Natural killer cell (primary cell): ENCODE results near the gene TCF15. TPM values are rescaled to one million over a fixed set of nuclear protein-coding genes. Genes with fewer than 3 reads are reported as not detected.

ENCODE experiments used
- ATAC-seq, 3 donors: fragments of 150-1000 bp in 2 of 3; fragments of 200-7000 bp in 1 of 3; cut with Tn5 transposase; 1 replicate in 1 of 3; 2 replicates in 2 of 3; pipeline ENCODE4 v1.10.0; 2021; ENCODE audit warnings: mild to moderate bottlenecking in 2 of 3, moderate library complexity in 2 of 3
- DNase-seq, 2 donors: peaks; one replicate each; pipeline versions ENCODE4 v3.0.0 to v3.0.0-alpha.2; 2013 to 2021; ENCODE audit warnings: mixed read lengths in 1 of 2
- H3K27ac ChIP-seq: one replicate; pipeline ENCODE4 v1.5.1; 2013; ENCODE audit warnings: mild to moderate bottlenecking, low read length
- H3K27me3 ChIP-seq: one replicate; pipeline ENCODE4 v1.6.1; 2013; ENCODE audit warnings: low read length; ENCODE audit not compliant: control insufficient read depth, insufficient read depth
- H3K36me3 ChIP-seq: one replicate; pipeline ENCODE4 v1.6.1; 2013; ENCODE audit warnings: low read length; ENCODE audit not compliant: control insufficient read depth, insufficient read depth
- H3K4me1 ChIP-seq: one replicate; pipeline ENCODE4 v1.6.1; 2013; ENCODE audit warnings: low read length; ENCODE audit not compliant: control insufficient read depth, insufficient read depth
- H3K4me3 ChIP-seq: one replicate; pipeline ENCODE4 v1.5.1; 2013; ENCODE audit warnings: low read length
- H3K9me3 ChIP-seq: one replicate; pipeline ENCODE4 v1.6.1; 2013; ENCODE audit warnings: low read length; ENCODE audit not compliant: control insufficient read depth, insufficient read depth
- H3K27ac Mint-ChIP-seq, 2 donors: one replicate each; pipeline ENCODE4 v1.8.0; 2022; ENCODE audit warnings: mild to moderate bottlenecking in 2 of 2, mixed read lengths in 2 of 2, moderate library complexity in 1 of 2
- H3K27me3 Mint-ChIP-seq, 2 donors: one replicate each; pipeline ENCODE4 v1.8.0; 2022; ENCODE audit warnings: low read depth in 2 of 2, mixed read lengths in 2 of 2
- H3K36me3 Mint-ChIP-seq: one replicate; pipeline ENCODE4 v1.8.0; 2022; ENCODE audit warnings: mixed read lengths
- H3K4me1 Mint-ChIP-seq, 2 donors: one replicate each; pipeline ENCODE4 v1.8.0; 2022; ENCODE audit warnings: mixed read lengths in 2 of 2
- H3K4me3 Mint-ChIP-seq: one replicate; pipeline ENCODE4 v1.8.0; 2022; ENCODE audit warnings: mild to moderate bottlenecking, moderate library complexity, mixed read lengths
- H3K9me3 Mint-ChIP-seq, 2 donors: one replicate each; pipeline ENCODE4 v1.8.0; 2022; ENCODE audit warnings: mixed read lengths in 2 of 2
- CTCF ChIP-seq: fragments of 200-600 bp; IDR thresholded peaks from one replicate; pipeline ENCODE4 v1.8.0; 2022; ENCODE audit warnings: antibody characterized with exemption
- WGBS: methylation state at CpG from one replicate; pipeline ENCODE4 v1.1.7; 2013; ENCODE audit warnings: missing lambda C conversion rate; ENCODE audit not compliant: insufficient coverage; 5-methylcytosine and 5-hydroxymethylcytosine counted together
- intact Hi-C: fragments of 100-400 bp; cut with micrococcal nuclease; formaldehyde crosslinking; loops from one replicate; pipeline ENCODE4 v1.14.2; 2022
- total RNA-seq, 4 donors: library from RNA; stranded (reverse); fragments of 120-200 nt in 1 of 4; gene quantifications; one replicate each; pipeline versions ENCODE4 v1.2.3 to v1.2.4, GENCODE V29; 2013 to 2022

Gene TCF15
- total RNA-seq = under 1 TPM in 1 of 3 donors, not detected in 2; 0.32 TPM
- not detected for total RNA-seq (2013)

- Histone ChIP-seq H3K27ac (no peak within 1 kb of the TSS), H3K4me3 (no peak within 1 kb of the TSS), H3K27me3 (peaks cover 30% of the 10 kb centered on the region), H3K9me3 (no peaks in the 10 kb centered on the region), H3K36me3 (no peaks in the 10 kb centered on the region), H3K4me1 (peaks cover 3% of the 10 kb centered on the region)
- ATAC-seq (peak; percentile 67 to 91 (median 68)), DNase-seq (peak in 1 of 2 donors; percentile 12)
- Mint-ChIP-seq H3K36me3 (no peaks in the 10 kb centered on the region), H3K27me3 (peaks cover 40 to 49% of the 10 kb centered on the region in 2 donors), H3K27ac (no peak within 1 kb of the TSS), H3K4me1 (peaks cover 0 to 4% of the 10 kb centered on the region in 2 donors), H3K9me3 (no peaks in the 10 kb centered on the region), H3K4me3 (peak within 1 kb of the TSS; percentile 60)
- 8% methylated on average over 83 of the region's 84 CpGs for WGBS
- TF ChIP-seq CTCF = no peak
- intact Hi-C loops = no loop called here
Measured at GRCh38 chr20:610130-611046, at the start of gene TCF15. TCF15 (minus strand) TSS chr20:610309; CDS start chr20:610237, 72 bp downstream.

- Mint-ChIP-seq H3K4me3 (no peak overlapping the region), H3K27ac (no peak overlapping the region), H3K4me1 (peaks cover 6 to 19% of the 10 kb centered on the region in 2 donors), H3K9me3 (no peaks in the 10 kb centered on the region), H3K36me3 (no peaks in the 10 kb centered on the region), H3K27me3 (peaks cover 38 to 45% of the 10 kb centered on the region in 2 donors)
- intact Hi-C loops = no loop called here
- Histone ChIP-seq H3K36me3 (no peaks in the 10 kb centered on the region), H3K27ac (no peak overlapping the region), H3K27me3 (peaks cover 10% of the 10 kb centered on the region), H3K4me1 (peaks cover 11% of the 10 kb centered on the region), H3K4me3 (no peak overlapping the region), H3K9me3 (no peaks in the 10 kb centered on the region)
- no peak for DNase-seq
- no peak for ATAC-seq
- 79% methylated on average over 4 of the region's 5 CpGs for WGBS
- TF ChIP-seq CTCF = no peak
Measured at GRCh38 chr20:658731-659291, 48.7 kb upstream of the TCF15 start.

GRCh38 chr20:658202-658601, 48.1 kb upstream of the TCF15 start:
- H3K27me3 Mint-ChIP-seq = peaks cover 37 to 43% of the 10 kb centered on the region in 2 donors
- H3K9me3 Mint-ChIP-seq = no peaks in the 10 kb centered on the region
- no peak overlapping the region for H3K4me3 Mint-ChIP-seq
- peaks cover 10% of the 10 kb centered on the region for H3K27me3 ChIP-seq
- no peaks in the 10 kb centered on the region for H3K9me3 ChIP-seq
- no peak overlapping the region for H3K27ac ChIP-seq
- H3K36me3 ChIP-seq = no peaks in the 10 kb centered on the region
- no peak for DNase-seq
- no peaks in the 10 kb centered on the region for H3K36me3 Mint-ChIP-seq
- H3K4me1 ChIP-seq = peaks cover 15% of the 10 kb centered on the region
- intact Hi-C loops = no loop called here
- peaks cover 10 to 21% of the 10 kb centered on the region in 2 donors for H3K4me1 Mint-ChIP-seq
- H3K4me3 ChIP-seq = no peak overlapping the region
- ATAC-seq = no peak
- no peak for TF ChIP-seq CTCF
- WGBS = 74% methylated on average over 2 of the region's 2 CpGs
- no peak overlapping the region for H3K27ac Mint-ChIP-seq
